Sigmoid colon (tissue), 7 donors: ENCODE results near the gene CPNE4. TPM values are rescaled to one million over a fixed set of nuclear protein-coding genes. Genes with fewer than 3 reads are reported as not detected.

ENCODE experiments used
- DNase-seq: peaks from one replicate; pipeline ENCODE4 v3.0.0-alpha.2; 2019
- H3K27ac ChIP-seq, 4 donors: fragments of 200-600 bp; sonication (generic); one replicate each; pipeline ENCODE4 v1.5.1; 2016 to 2019; ENCODE audit warnings: mild to moderate bottlenecking in 1 of 4
- H3K27me3 ChIP-seq, 3 donors: fragments of 200-600 bp; sonication (generic); one replicate each; pipeline ENCODE4 v1.5.1; 2019; ENCODE audit warnings: mild to moderate bottlenecking in 1 of 3
- H3K36me3 ChIP-seq, 4 donors: fragments of 200-600 bp; sonication (generic); one replicate each; pipeline ENCODE4 v1.5.1; 2016 to 2019
- H3K4me1 ChIP-seq, 4 donors: fragments of 200-600 bp; sonication (generic); one replicate each; pipeline ENCODE4 v1.5.1; 2017 to 2019
- H3K4me3 ChIP-seq, 4 donors: fragments of 200-600 bp; sonication (generic); one replicate each; pipeline ENCODE4 v1.5.1; 2017 to 2019; ENCODE audit warnings: mild to moderate bottlenecking in 2 of 4, moderate library complexity in 1 of 4
- H3K9me3 ChIP-seq, 4 donors: fragments of 200-600 bp in 3 of 4; sonication (generic) in 3 of 4; one replicate each; pipeline versions ENCODE4 v1.5.1 to v1.6.1; 2013 to 2019
- CTCF ChIP-seq, 4 experiments: fragments of 450-650 bp in 3 of 4; fragments of 200-600 bp in 1 of 4; IDR thresholded peaks; one replicate each; pipeline ENCODE4 v1.5.1; 2016 to 2019; ENCODE audit warnings: antibody characterized with exemption in 4 of 4, mild to moderate bottlenecking in 3 of 4, moderate library complexity in 2 of 4
- EP300 ChIP-seq, 4 donors: sonication (generic); formaldehyde crosslinking; IDR thresholded peaks; one replicate each; pipeline ENCODE4 v1.6.1; 2017; ENCODE audit warnings: antibody characterized with exemption in 4 of 4
- POLR2A ChIP-seq, 2 donors: fragments of 450-650 bp; IDR thresholded peaks; one replicate each; pipeline ENCODE4 v1.6.1; 2016; ENCODE audit warnings: antibody characterized with exemption in 2 of 2, mild to moderate bottlenecking in 2 of 2, moderate library complexity in 2 of 2
- POLR2AphosphoS5 ChIP-seq, 4 donors: sonication (generic); formaldehyde crosslinking; IDR thresholded peaks; one replicate each; pipeline ENCODE4 v1.6.1; 2017; ENCODE audit warnings: antibody characterized with exemption in 4 of 4
- WGBS, 2 donors: extraction: QIAGEN DNeasy Blood & Tissue Kit; methylation state at CpG; one replicate each; pipeline ENCODE4 v1.1.7; 2013; 5-methylcytosine and 5-hydroxymethylcytosine counted together
- intact Hi-C: fragments of 100-400 bp; cut with DNase I; formaldehyde crosslinking; loops from one replicate; pipeline ENCODE4 v1.15.1; 2023
- polyA plus RNA-seq, 3 donors: library from polyadenylated mRNA; stranded (reverse); fragments of 200-250 nt; gene quantifications; one replicate each; pipeline ENCODE4 v1.2.3, GENCODE V29; 2013
- total RNA-seq, 4 donors: library from RNA; depleted of rRNA; stranded (reverse); fragments of >200 nt; gene quantifications; one replicate each; pipeline ENCODE4 v1.1.0, GENCODE V29; 2016
- donor health status: healthy with polysubstance abuse.
- donor health status: Bipolar disorder and iron deficiency.
- donor health status: healthy.

Gene CPNE4
- total and polyA plus RNA-seq, 7 donors, result 0.23 to 1.1 (median 0.54) TPM; not detected in 2

GRCh38 chr3:131819381-131820055 is 215.3 kb downstream of the CPNE4 start:
- Histone ChIP-seq H3K27ac (no peak overlapping the region), H3K27me3 (no peaks in the 10 kb centered on the region), H3K4me3 (no peak overlapping the region), H3K9me3 (no peaks in the 10 kb centered on the region), H3K4me1 (no peaks in the 10 kb centered on the region), H3K36me3 (no peaks in the 10 kb centered on the region)
- intact Hi-C loops, result no loop called here
- WGBS, 2 donors, result 68 to 82% methylated on average over 5 of the region's 5 CpGs
- DNase-seq, result no peak
- no peak for TF ChIP-seq CTCF (IDR thresholded peaks at IDR 0.05)
- no peak for TF ChIP-seq POLR2AphosphoS5 (IDR thresholded peaks at IDR 0.05)
- no peak for TF ChIP-seq EP300 (IDR thresholded peaks at IDR 0.05)
- no peak for TF ChIP-seq POLR2A (IDR thresholded peaks at IDR 0.05)

GRCh38 chr3:131812433-131812832 is 222.4 kb downstream of the CPNE4 start:
- intact Hi-C loops, result no loop called here

GRCh38 chr3:131811481-131811880 is 223.3 kb downstream of the CPNE4 start:
- Histone ChIP-seq H3K27me3 (no peaks in the 10 kb centered on the region), H3K4me3 (no peak overlapping the region), H3K9me3 (no peaks in the 10 kb centered on the region), H3K27ac (no peak overlapping the region), H3K4me1 (no peaks in the 10 kb centered on the region), H3K36me3 (no peaks in the 10 kb centered on the region)
- intact Hi-C loops, result no loop called here
- no peak for TF ChIP-seq POLR2AphosphoS5 (IDR thresholded peaks at IDR 0.05)
- no peak for TF ChIP-seq CTCF (IDR thresholded peaks at IDR 0.05)
- no peak for TF ChIP-seq POLR2A (IDR thresholded peaks at IDR 0.05)
- TF ChIP-seq EP300 (IDR thresholded peaks at IDR 0.05), result no peak
- DNase-seq, result no peak
- WGBS, 2 donors, result 79 to 84% methylated on average over 2 of the region's 2 CpGs

More at GRCh38 chr3:131812433-131812832, 222.4 kb downstream of the CPNE4 start:
- H3K27ac ChIP-seq, result no peak overlapping the region
- H3K4me3 ChIP-seq, result no peak overlapping the region
- 80 to 88% methylated on average over 1 of the region's 1 CpG for WGBS, 2 donors
- H3K4me1 ChIP-seq, result no peaks in the 10 kb centered on the region
- DNase-seq, result no peak
- H3K36me3 ChIP-seq, result no peaks in the 10 kb centered on the region
- no peaks in the 10 kb centered on the region for H3K27me3 ChIP-seq
- no peak for TF ChIP-seq POLR2A (IDR thresholded peaks at IDR 0.05)
- TF ChIP-seq EP300 (IDR thresholded peaks at IDR 0.05), result no peak
- TF ChIP-seq CTCF (IDR thresholded peaks at IDR 0.05), result no peak
- TF ChIP-seq POLR2AphosphoS5 (IDR thresholded peaks at IDR 0.05), result no peak
- no peaks in the 10 kb centered on the region for H3K9me3 ChIP-seq

- intact Hi-C loops, result no loop called here
- TF ChIP-seq POLR2A (IDR thresholded peaks at IDR 0.05), result no peak
- TF ChIP-seq EP300 (IDR thresholded peaks at IDR 0.05), result no peak
- no peak for TF ChIP-seq CTCF (IDR thresholded peaks at IDR 0.05)
- TF ChIP-seq POLR2AphosphoS5 (IDR thresholded peaks at IDR 0.05), result no peak
- no peaks in the 10 kb centered on the region for H3K4me1 ChIP-seq
- no peak for DNase-seq
- no peaks in the 10 kb centered on the region for H3K9me3 ChIP-seq
- H3K4me3 ChIP-seq, result no peak overlapping the region
- H3K36me3 ChIP-seq, result no peaks in the 10 kb centered on the region
- WGBS, 2 donors, result 82 to 89% methylated on average over 3 of the region's 3 CpGs
- H3K27ac ChIP-seq, result no peak overlapping the region
- no peaks in the 10 kb centered on the region for H3K27me3 ChIP-seq
Observed at GRCh38 chr3:131807822-131808221, 227.0 kb downstream of the CPNE4 start.

- Histone ChIP-seq H3K4me3 (no peak overlapping the region), H3K27me3 (no peaks in the 10 kb centered on the region), H3K4me1 (no peaks in the 10 kb centered on the region), H3K36me3 (no peaks in the 10 kb centered on the region), H3K9me3 (no peaks in the 10 kb centered on the region), H3K27ac (no peak overlapping the region)
- WGBS, 2 donors, result 46 to 62% methylated on average over 4 of the region's 4 CpGs
- TF ChIP-seq EP300 (IDR thresholded peaks at IDR 0.05) (no peak), POLR2AphosphoS5 (IDR thresholded peaks at IDR 0.05) (no peak), POLR2A (IDR thresholded peaks at IDR 0.05) (no peak), CTCF (IDR thresholded peaks at IDR 0.05) (no peak)
- no peak for DNase-seq
- intact Hi-C loops, result no loop called here
Observed at GRCh38 chr3:131806736-131807135, 228.1 kb downstream of the CPNE4 start.
